Thyroid gland (tissue), 4 donors: ENCODE measurements around the gene ZNF804A. TPM values are rescaled to one million over a fixed set of nuclear protein-coding genes. Genes with fewer than 3 reads are reported as not detected.

Source experiments
- DNase-seq, 2 donors: peaks; one replicate each; pipeline ENCODE4 v3.0.0-alpha.2; 2019
- H3K27ac ChIP-seq, 3 donors: fragments of 200-600 bp; sonication (generic); 1 replicate in 2 of 3; 2 replicates in 1 of 3; pipeline ENCODE4 v1.5.1; 2016 to 2019; ENCODE audit warnings: mild to moderate bottlenecking in 1 of 3, moderate library complexity in 1 of 3
- H3K27me3 ChIP-seq: fragments of 200-600 bp; sonication (generic); one replicate; pipeline ENCODE4 v1.5.1; 2019
- H3K36me3 ChIP-seq, 2 donors: fragments of 200-600 bp; sonication (generic); one replicate each; pipeline ENCODE4 v1.5.1; 2016 to 2019
- H3K4me1 ChIP-seq, 2 donors: fragments of 200-600 bp; sonication (generic); one replicate each; pipeline ENCODE4 v1.5.1; 2017 to 2019
- H3K4me3 ChIP-seq, 3 donors: fragments of 200-600 bp; sonication (generic); replicated peaks in 1 of 3; 1 replicate in 2 of 3; 2 replicates in 1 of 3; pipeline ENCODE4 v1.5.1; 2016; ENCODE audit warnings: mild to moderate bottlenecking in 1 of 3
- H3K9me3 ChIP-seq: fragments of 200-600 bp; sonication (generic); one replicate; pipeline ENCODE4 v1.5.1; 2017
- CTCF ChIP-seq, 6 experiments: fragments of 200-600 bp in 3 of 6; fragments of 450-650 bp in 3 of 6; sonication (generic) in 3 of 6; IDR thresholded peaks; one replicate each; pipeline ENCODE4 v1.5.1; 2016 to 2019; ENCODE audit warnings: antibody characterized with exemption in 6 of 6, mild to moderate bottlenecking in 2 of 6, inconsistent platforms in 1 of 6, moderate library complexity in 1 of 6
- POLR2A ChIP-seq, 2 donors: fragments of 450-650 bp; IDR thresholded peaks; one replicate each; pipeline ENCODE4 v1.6.1; 2017; ENCODE audit warnings: antibody characterized with exemption in 2 of 2, mild to moderate bottlenecking in 2 of 2, moderate library complexity in 1 of 2
- WGBS, 2 donors: methylation state at CpG; one replicate each; pipeline ENCODE4 v1.1.5; 2017; 5-methylcytosine and 5-hydroxymethylcytosine counted together
- intact Hi-C: fragments of 100-400 bp; cut with DNase I; formaldehyde crosslinking; loops from one replicate; pipeline ENCODE4 v1.15.1; 2023
- total RNA-seq, 4 donors: library from RNA; depleted of rRNA; stranded (reverse); fragments of >200 nt; gene quantifications; one replicate each; pipeline ENCODE4 v1.2.3, GENCODE V29; 2016

ZNF804A gene
- total RNA-seq, 4 donors from 2014 or later, result 0.49 to 1.2 TPM; not detected in 2

DNA sequence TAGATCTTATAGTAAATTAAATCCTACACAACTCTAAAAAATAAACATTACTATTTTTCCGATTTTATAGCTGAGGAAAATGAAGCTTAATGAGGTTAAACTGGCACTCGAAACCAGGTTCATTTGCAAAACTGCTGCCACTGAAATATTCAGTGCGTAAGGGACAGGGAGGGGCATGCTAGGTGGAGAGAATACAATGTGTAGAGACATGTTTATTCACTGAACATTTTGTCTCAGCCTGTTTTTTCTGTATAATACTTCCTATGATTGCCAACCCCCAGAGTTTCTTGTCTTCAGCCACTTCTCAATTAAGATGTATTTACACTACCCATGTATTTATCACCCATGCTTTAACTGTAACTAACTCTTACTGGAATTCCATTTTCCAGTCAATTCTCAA lies 31.6 kb upstream of the ZNF804A start:
- intact Hi-C loops, result no loop called here
- no peak for DNase-seq
- Histone ChIP-seq H3K27me3 (no peaks in the 10 kb centered on the region), H3K27ac (no peak overlapping the region), H3K9me3 (no peaks in the 10 kb centered on the region), H3K36me3 (no peaks in the 10 kb centered on the region), H3K4me1 (no peaks in the 10 kb centered on the region), H3K4me3 (no peak overlapping the region)
- 90 to 95% methylated on average over 3 of the region's 3 CpGs for WGBS, 2 donors
- TF ChIP-seq POLR2A (IDR thresholded peaks at IDR 0.05) (no peak), CTCF (IDR thresholded peaks at IDR 0.05) (no peak)

DNA sequence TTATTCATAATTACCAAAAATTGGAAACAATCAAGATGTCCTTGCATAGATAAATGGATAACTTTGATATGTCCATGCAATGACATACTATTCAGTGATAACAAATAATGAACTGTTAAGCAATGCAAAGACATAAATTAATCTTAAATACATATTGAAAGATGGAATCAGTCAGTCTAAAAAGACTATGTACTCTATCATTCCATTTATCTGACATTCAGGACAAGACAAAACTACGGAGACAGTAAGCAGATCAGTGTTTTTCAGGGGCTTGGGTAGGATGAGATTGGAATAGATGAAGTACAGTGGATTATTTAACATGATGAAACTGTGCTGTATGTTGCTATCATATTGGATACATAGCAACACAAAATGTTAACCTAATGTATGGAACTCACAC lies 21.3 kb upstream of the ZNF804A start:
- no peak overlapping the region for H3K4me3 ChIP-seq
- 96% methylated on average over 1 of the region's 1 CpG for WGBS, 2 donors
- H3K4me1 ChIP-seq, result no peaks in the 10 kb centered on the region
- H3K36me3 ChIP-seq, result no peaks in the 10 kb centered on the region
- DNase-seq, result no peak
- TF ChIP-seq POLR2A (IDR thresholded peaks at IDR 0.05), result no peak
- TF ChIP-seq CTCF (IDR thresholded peaks at IDR 0.05), result no peak
- H3K27ac ChIP-seq, result no peak overlapping the region
- no peaks in the 10 kb centered on the region for H3K9me3 ChIP-seq
- intact Hi-C loops, result no loop called here
- no peaks in the 10 kb centered on the region for H3K27me3 ChIP-seq

- intact Hi-C loops, result no loop called here
- WGBS, 2 donors, result 68 to 72% methylated on average over 4 of the region's 4 CpGs
- Histone ChIP-seq H3K27ac (no peak overlapping the region), H3K27me3 (no peaks in the 10 kb centered on the region), H3K4me1 (no peaks in the 10 kb centered on the region), H3K36me3 (no peaks in the 10 kb centered on the region), H3K9me3 (no peaks in the 10 kb centered on the region), H3K4me3 (no peak overlapping the region)
- no peak for DNase-seq
- no peak for TF ChIP-seq CTCF (IDR thresholded peaks at IDR 0.05)
- no peak for TF ChIP-seq POLR2A (IDR thresholded peaks at IDR 0.05)
Observed at GRCh38 chr2:184577743-184578142, 20.6 kb upstream of the ZNF804A start.

DNA sequence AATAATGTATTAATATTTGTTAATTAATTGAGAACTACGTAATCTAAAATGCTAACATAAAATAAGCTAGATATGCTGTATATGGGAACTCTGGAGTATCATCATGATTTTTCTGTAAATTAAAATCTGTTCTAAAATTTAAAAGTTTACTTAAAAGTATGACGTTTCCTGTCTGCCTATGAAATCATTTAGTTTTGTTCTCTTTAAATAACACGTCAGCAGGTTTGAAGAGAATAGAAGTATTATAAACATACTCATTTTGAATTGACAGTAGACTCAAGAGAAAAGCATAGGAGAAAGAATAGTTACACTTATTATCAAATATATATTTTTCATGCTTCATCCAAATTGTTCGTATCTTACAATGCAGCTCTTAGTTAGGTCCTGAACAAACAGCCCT lies 19.1 kb upstream of the ZNF804A start:
- H3K4me3 ChIP-seq, result no peak overlapping the region
- WGBS, 2 donors, result 89 to 90% methylated on average over 4 of the region's 4 CpGs

DNA sequence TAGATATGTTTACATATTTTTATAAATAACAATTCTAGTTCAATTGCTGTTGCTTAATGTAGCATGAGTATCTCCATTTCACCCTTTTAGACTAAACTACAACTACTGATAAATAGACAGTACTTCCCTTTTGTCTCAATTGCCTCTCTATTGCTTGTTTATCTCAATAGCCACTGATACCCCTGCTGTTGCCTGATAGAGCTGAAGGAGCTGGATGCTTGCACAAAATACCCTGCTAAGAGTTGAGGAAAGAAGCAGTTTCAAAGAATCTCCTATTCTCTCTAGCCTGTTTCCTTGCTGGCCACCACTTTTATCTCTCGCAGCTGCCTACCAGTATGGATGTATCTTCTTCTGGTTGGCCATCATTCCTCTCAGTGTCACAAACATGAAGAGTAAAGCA lies 16.9 kb upstream of the ZNF804A start:
- TF ChIP-seq CTCF (IDR thresholded peaks at IDR 0.05) (no peak), POLR2A (IDR thresholded peaks at IDR 0.05) (no peak)
- H3K4me3 ChIP-seq, result no peak overlapping the region
- WGBS, 2 donors, result 78 to 86% methylated on average over 1 of the region's 1 CpG
- H3K36me3 ChIP-seq, result no peaks in the 10 kb centered on the region
- H3K9me3 ChIP-seq, result no peaks in the 10 kb centered on the region
- intact Hi-C loops, result no loop called here
- no peaks in the 10 kb centered on the region for H3K4me1 ChIP-seq
- no peaks in the 10 kb centered on the region for H3K27me3 ChIP-seq
- DNase-seq, result no peak
- H3K27ac ChIP-seq, result no peak overlapping the region

More for the DNA sequence above, 19.1 kb upstream of the ZNF804A start:
- no peak for DNase-seq
- Histone ChIP-seq H3K4me1 (no peaks in the 10 kb centered on the region), H3K36me3 (no peaks in the 10 kb centered on the region), H3K27ac (no peak overlapping the region), H3K27me3 (no peaks in the 10 kb centered on the region), H3K9me3 (no peaks in the 10 kb centered on the region)
- intact Hi-C loops, result no loop called here
- no peak for TF ChIP-seq POLR2A (IDR thresholded peaks at IDR 0.05)
- TF ChIP-seq CTCF (IDR thresholded peaks at IDR 0.05), result no peak
